Measurements from ENCODE around the gene IPCEF1.

IPCEF1 gene

DNA sequence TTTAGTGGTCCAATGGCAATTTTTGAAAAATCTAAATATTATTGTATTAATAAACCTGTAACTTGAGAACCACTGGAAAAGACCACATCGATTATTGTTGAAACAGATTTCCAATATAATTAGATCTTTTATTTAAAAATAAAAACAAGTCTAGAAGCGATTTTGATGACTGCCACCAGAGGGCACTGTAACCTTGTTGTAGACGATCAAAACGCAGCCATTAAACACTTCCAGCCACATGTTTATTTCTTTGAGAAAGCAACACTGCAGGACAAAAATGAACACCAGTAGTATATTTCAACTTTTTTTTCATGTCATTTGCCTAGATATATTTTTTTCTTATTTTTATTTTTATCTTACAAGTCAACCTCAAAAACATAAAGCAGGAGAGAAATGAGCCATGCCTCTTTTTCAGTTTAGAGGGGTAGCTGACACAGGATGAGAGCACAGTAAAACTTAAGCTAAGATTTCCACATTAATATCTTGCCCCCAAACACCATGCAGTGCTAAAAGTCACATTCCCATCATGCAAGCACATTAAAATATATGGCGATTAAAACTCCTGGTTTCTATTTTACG is 202.1 kb downstream of the IPCEF1 start:
- peak; percentile 11 for DNase-seq

DNA sequence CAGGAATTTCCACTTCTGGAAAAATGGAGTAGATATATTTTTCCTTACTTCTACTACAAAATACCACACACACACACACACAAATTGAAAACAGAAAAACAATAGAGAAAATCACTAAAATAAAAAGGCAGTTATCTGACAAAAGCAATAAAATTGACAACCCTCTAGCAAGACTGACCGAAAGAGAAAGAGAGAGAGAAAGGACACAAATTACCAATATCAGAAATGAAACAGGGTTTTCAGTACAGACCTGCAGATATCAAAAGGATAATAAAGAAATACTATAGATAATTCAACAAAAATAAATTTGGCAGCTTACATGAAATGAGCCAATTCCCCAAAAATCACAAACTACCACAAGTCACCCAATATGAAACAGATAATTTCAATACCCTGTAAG is 212.8 kb downstream of the IPCEF1 start:
- DNase-seq, result no peak

GRCh38 chr6:154140743-154141142 is 215.9 kb downstream of the IPCEF1 start:
- no peak for DNase-seq

- DNase-seq, result no peak
Observed at GRCh38 chr6:154139892-154140291, 216.7 kb downstream of the IPCEF1 start.

DNA sequence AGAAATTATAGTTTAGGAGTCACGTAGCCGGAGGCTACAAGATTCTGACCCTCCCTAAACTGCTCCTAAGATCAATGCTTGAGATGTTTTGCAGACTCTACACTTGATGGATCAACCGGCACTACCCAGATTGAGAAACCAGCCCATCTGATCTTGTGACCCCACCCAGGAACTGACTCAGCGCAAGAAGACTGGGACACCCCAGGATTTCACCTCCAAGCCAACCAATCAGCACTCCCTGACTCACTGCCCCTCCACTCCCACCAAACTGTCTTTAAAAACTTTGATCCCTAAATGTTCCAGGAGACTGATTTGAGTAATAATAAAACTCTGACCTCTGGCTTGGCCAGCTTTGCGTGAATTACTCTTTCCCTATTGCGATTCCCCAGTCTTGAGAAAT is 217.8 kb downstream of the IPCEF1 start:
- no peak for DNase-seq

DNA sequence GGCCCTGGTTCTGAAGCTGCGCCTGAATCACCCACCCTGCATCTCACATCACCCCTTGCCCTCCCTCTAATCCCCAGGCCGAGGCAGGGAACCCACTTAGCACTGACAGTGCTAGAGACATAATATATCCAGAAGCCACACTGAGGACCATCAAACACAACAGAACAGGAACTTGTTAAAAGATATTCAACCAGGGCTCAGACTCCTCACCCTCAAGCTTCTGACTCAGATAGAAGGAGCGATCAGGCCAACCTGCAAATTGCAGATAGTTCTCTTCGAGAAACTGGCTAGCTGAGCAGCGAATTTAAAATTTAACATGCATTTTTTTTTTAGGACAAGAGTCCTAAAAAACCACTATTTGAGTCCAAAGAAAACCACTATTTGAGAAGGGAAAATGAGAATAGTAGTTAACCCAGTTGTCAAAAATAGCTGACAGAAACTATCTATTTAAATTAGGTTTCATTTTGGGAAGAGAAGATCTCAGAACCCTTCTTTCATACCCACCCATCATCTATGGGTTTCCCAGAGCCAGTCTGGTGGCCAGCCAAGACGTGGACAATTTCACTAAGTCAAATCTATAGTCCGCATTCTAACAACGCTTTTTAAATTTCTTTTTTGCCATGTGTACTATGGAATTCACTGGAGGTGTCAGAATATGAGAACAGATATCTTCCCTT is 222.0 kb downstream of the IPCEF1 start:
- no peak for DNase-seq

DNA sequence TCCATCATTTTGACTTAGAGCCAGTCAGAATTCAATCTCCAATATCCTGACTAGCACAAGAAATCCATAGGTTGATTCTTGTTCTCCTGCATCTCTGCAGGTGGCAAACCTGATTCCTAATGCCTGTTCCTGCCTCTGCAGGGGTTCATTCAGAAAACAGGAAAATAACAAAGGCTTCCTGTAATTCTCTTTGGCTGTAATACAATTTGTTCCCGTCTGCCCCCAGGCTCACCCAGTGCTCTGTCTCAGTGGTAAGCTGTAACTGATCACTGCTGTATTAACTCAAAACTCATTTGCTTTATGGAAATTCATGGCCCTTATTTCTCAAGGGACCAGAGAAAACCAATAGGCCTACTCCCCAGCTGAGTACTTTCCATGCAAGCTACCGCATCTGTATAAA is 228.9 kb downstream of the IPCEF1 start:
- DNase-seq, result peak; percentile 32

DNA sequence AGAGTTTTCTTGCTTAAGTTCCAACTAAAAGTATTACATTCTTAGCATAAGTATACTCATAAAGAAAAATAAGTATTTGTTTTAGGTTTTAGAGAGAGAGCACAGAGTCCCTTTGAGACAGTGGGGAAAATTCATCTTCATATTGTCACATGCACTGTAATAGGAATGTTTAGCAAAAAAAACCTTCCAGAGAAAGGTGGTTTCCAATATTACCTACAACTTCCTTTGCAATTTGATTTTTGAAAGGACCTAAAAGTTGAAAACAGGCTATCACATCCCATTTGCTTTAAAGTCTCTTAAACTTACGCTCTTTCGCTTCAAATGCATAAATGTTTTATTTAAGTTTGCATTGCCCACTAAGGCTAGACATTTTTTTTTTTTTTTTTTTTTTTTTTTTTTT is 231.2 kb downstream of the IPCEF1 start:
- DNase-seq, result no peak

- DNase-seq, result no peak
Observed at GRCh38 chr6:154123155-154123956, 233.2 kb downstream of the IPCEF1 start.

GRCh38 chr6:154122195-154122925 is 234.2 kb downstream of the IPCEF1 start:
- no peak for DNase-seq

DNA sequence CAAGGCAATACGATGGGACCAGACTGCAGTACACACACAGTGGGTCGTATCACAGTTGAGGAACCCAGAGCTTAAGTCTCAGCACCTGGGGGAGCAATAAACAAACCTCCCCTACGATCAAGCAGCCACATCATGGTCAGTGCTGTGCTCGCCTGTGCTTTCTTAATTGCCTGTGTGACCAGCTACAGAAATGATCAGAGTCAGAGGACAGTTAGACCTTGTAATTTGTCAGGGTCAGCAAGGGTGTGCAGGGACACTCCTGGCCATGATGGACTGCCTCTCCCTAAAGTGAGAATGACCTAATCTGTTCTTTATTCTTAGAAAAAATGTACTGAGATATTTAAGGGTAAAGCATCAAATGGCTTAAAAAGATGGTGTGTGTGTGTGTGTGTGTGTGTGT is 239.1 kb downstream of the IPCEF1 start:
- no peak for DNase-seq

DNA sequence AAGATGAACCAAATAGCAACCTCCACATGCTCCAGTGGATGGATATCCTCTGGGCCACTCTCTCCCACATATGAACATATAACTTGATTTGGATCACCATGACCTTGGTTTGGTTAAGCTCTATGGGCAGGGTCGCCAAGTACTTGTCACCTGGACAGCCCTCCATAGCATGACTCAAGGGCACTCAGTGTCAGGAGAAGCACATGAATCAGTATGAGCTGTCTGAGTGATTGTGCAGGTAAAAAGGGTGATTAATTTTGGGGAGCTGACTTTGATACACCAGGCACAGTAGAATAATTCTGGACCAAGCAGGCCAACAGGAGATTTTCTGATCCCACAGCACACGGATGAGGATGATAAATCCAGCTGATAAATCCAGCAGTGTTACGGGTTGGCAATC is 243.2 kb downstream of the IPCEF1 start:
- no peak for DNase-seq

- no peak for DNase-seq
Observed at GRCh38 chr6:154112181-154112809, 244.3 kb downstream of the IPCEF1 start.

- DNase-seq, result no peak
Observed at GRCh38 chr6:154111025-154111424, 245.6 kb downstream of the IPCEF1 start.

GRCh38 chr6:154106251-154106650 is 250.4 kb downstream of the IPCEF1 start:
- DNase-seq, result no peak
